NCI-H345 treated with DMSO at 0.1 percent for 48 hours (cell line): ENCODE data around the gene NFE2L3.
"Not testable (repeated sequence)": the region's sequence is repeated elsewhere in the genome, so short reads cannot be mapped to it uniquely, and the experiment has no call there.

Experiments used
- DNase-seq: peaks from one replicate; lab custom pipeline; 2025; ENCODE audit not compliant: unreplicated experiment; lab: John Stamatoyannopoulos, UW

NFE2L3 gene

GRCh38 chr7:26167303-26167934, 15.4 kb downstream of the NFE2L3 start:
- no peak for DNase-seq

- DNase-seq = no peak
Observed at GRCh38 chr7:26168458-26169023, 16.5 kb downstream of the NFE2L3 start.

- DNase-seq = no peak
Observed at GRCh38 chr7:26169271-26169670, 17.3 kb downstream of the NFE2L3 start.

GRCh38 chr7:26170663-26171062, 18.7 kb downstream of the NFE2L3 start:
- DNase-seq = no peak

- DNase-seq = no peak
Observed at GRCh38 chr7:26171601-26172000, 19.6 kb downstream of the NFE2L3 start.

GRCh38 chr7:26172048-26172447, 20.1 kb downstream of the NFE2L3 start:
- no peak for DNase-seq

GRCh38 chr7:26175903-26176302, 23.9 kb downstream of the NFE2L3 start:
- DNase-seq = not testable (repeated sequence)

GRCh38 chr7:26176696-26177095, 24.7 kb downstream of the NFE2L3 start:
- DNase-seq = not testable (repeated sequence)

- DNase-seq = not testable (repeated sequence)
Observed at GRCh38 chr7:26177269-26177668, 25.3 kb downstream of the NFE2L3 start.

GRCh38 chr7:26178272-26178960, 26.4 kb downstream of the NFE2L3 start:
- DNase-seq = no peak

- DNase-seq = no peak
Observed at GRCh38 chr7:26179422-26179821, 27.4 kb downstream of the NFE2L3 start.

- DNase-seq = no peak
Observed at GRCh38 chr7:26179826-26180497, 28.0 kb downstream of the NFE2L3 start.

- no peak for DNase-seq
Observed at GRCh38 chr7:26180792-26181198, 28.8 kb downstream of the NFE2L3 start.

- no peak for DNase-seq
Observed at GRCh38 chr7:26181474-26182227, 29.7 kb downstream of the NFE2L3 start.

- DNase-seq = no peak
Observed at GRCh38 chr7:26182283-26182682, 30.3 kb downstream of the NFE2L3 start.

GRCh38 chr7:26182706-26183105, 30.7 kb downstream of the NFE2L3 start:
- DNase-seq = no peak

- no peak for DNase-seq
Observed at GRCh38 chr7:26183545-26184280, 31.7 kb downstream of the NFE2L3 start.

- DNase-seq = not testable (repeated sequence)
Observed at GRCh38 chr7:26184281-26185101, 32.5 kb downstream of the NFE2L3 start.

GRCh38 chr7:26185131-26185843, 33.3 kb downstream of the NFE2L3 start:
- DNase-seq = no peak
